ENCODE results near the gene PSMG2. TPM values are rescaled to one million over a fixed set of nuclear protein-coding genes. Genes with fewer than 3 reads are reported as not detected.

PSMG2 gene
- total and polyA plus RNA-seq, 2 experiments from 2014 or later = 47.2 to 82.2 TPM

DNA sequence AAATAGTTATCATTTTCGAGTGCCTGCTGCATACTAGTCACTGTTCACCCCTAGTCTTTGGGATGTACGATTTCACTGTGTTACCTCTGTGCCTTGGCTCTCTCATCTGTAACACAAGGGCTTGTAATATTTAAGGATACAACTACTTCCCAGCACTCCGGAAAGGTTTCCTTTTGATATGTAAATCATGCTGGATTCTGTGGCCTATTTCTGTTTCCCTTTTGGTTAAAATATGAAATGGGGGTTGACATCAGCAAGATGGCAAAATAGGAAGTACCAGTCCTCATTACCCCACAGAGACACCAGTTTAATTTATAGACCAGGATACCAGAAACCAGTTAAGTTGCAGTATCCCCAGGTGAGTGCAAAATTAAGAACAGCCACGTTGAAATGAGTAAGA is 23.5 kb downstream of the PSMG2 start:
- no peak for TF ChIP-seq CTCF (IDR thresholded peaks at IDR 0.05; ENCODE audit: low read depth, low read length)
- no peak overlapping the region for H3K4me3 ChIP-seq
- H3K9me3 ChIP-seq (ENCODE audit: low read depth) = no peaks in the 10 kb centered on the region

DNA sequence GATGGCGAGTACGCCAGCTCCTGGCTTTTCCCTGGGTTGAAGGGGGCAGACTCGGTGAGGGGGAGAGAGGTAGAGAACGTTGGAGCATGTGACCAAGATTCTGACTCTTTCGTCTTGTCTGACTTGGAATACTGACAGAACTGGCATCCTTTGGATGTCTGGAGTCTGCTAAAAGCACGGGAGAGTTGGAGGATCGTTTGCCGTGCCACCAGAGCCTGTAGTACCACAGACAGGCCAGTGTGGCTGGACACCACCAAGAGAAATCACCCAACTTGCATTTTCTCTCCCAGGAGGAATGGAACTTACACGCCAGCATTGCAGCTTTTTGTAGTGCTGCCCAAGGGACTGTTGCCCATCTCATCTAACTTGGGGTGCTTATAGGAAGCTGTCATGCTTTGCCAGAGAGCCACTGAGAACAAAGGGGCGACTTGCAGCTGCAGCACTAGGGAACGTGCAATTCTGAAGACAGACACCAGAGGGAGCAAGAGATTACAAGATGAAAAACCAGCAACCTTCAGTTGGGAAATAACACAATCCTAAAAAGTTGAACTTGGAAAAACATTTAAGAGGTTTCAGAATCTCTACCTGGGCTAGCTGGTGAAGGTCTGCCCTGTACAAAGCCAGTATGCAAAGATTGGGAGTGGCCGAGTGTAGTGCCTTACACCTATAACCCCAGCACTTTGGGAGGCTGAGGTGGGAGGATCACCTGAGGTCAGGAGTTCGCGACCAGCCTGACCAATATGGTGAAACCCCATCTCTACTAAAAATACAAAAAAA is 24.1 kb downstream of the PSMG2 start:
- H3K27ac ChIP-seq = no peak overlapping the region
- no peak overlapping the region for H3K4me3 ChIP-seq
- no peaks in the 10 kb centered on the region for H3K27me3 ChIP-seq
- no peaks in the 10 kb centered on the region for H3K9me3 ChIP-seq (ENCODE audit: low read depth)
- H3K36me3 ChIP-seq = peaks cover 18% of the 10 kb centered on the region
- peak; percentile 73 to 82 for DNase-seq (ENCODE audit: low read depth in 1 of 2, low spot score in 1 of 2)
- no peaks in the 10 kb centered on the region for H3K4me1 ChIP-seq (ENCODE audit: low read depth)
- TF ChIP-seq CTCF (IDR thresholded peaks at IDR 0.05; ENCODE audit: low read depth, low read length) = peak; percentile 78

More for the DNA sequence above, 23.5 kb downstream of the PSMG2 start:
- Histone ChIP-seq H3K36me3 (peaks cover 20% of the 10 kb centered on the region), H3K27ac (no peak overlapping the region), H3K27me3 (no peaks in the 10 kb centered on the region), H3K4me1 (ENCODE audit: low read depth) (no peaks in the 10 kb centered on the region)
- DNase-seq (ENCODE audit: low read depth in 1 of 2, low spot score in 1 of 2) = no peak

- Histone ChIP-seq H3K4me1 (ENCODE audit: low read depth) (no peaks in the 10 kb centered on the region), H3K9me3 (ENCODE audit: low read depth) (no peaks in the 10 kb centered on the region), H3K36me3 (no peaks in the 10 kb centered on the region), H3K27ac (no peak overlapping the region), H3K4me3 (no peak overlapping the region), H3K27me3 (no peaks in the 10 kb centered on the region)
- TF ChIP-seq CTCF (IDR thresholded peaks at IDR 0.05; ENCODE audit: low read depth, low read length) = no peak
- no peak for DNase-seq (ENCODE audit: low read depth in 1 of 2, low spot score in 1 of 2)
Measured at GRCh38 chr18:12737243-12737902, 34.5 kb downstream of the PSMG2 start.

- Histone ChIP-seq H3K36me3 (no peaks in the 10 kb centered on the region), H3K4me3 (no peak overlapping the region), H3K9me3 (ENCODE audit: low read depth) (no peaks in the 10 kb centered on the region), H3K4me1 (ENCODE audit: low read depth) (no peaks in the 10 kb centered on the region), H3K27ac (no peak overlapping the region), H3K27me3 (no peaks in the 10 kb centered on the region)
- TF ChIP-seq CTCF (IDR thresholded peaks at IDR 0.05; ENCODE audit: low read depth, low read length) = no peak
- DNase-seq (ENCODE audit: low read depth in 1 of 2, low spot score in 1 of 2) = peak in 1 of 2 donors; percentile 25
Measured at GRCh38 chr18:12741351-12741750, 38.5 kb downstream of the PSMG2 start.

- TF ChIP-seq CTCF (IDR thresholded peaks at IDR 0.05; ENCODE audit: low read depth, low read length) = no peak
- H3K4me1 ChIP-seq (ENCODE audit: low read depth) = no peaks in the 10 kb centered on the region
- H3K27ac ChIP-seq = no peak overlapping the region
- H3K4me3 ChIP-seq = no peak overlapping the region
- DNase-seq (ENCODE audit: low read depth in 1 of 2, low spot score in 1 of 2) = peak in 1 of 2 donors; percentile 37
- no peaks in the 10 kb centered on the region for H3K27me3 ChIP-seq
- no peaks in the 10 kb centered on the region for H3K9me3 ChIP-seq (ENCODE audit: low read depth)
- H3K36me3 ChIP-seq = no peaks in the 10 kb centered on the region
Measured at GRCh38 chr18:12742453-12742852, 39.6 kb downstream of the PSMG2 start.
